A673 (cell line): ENCODE data around the gene TBC1D19.

Experiments
- CTCF ChIP-seq: fragments of 300-800, 200-600 bp; sonication (generic); conservative IDR thresholded peaks from 2 replicates; pipeline ENCODE4 v1.5.1; 2017; ENCODE audit warnings: low read depth, mild to moderate bottlenecking, antibody characterized with exemption, low read length, moderate library complexity, mixed read lengths
- EZH2 ChIP-seq: fragments of 200-600 bp; sonication (generic); IDR thresholded peaks from 2 replicates; pipeline ENCODE4 v1.6.1; 2017; ENCODE audit warnings: borderline replicate concordance, low read depth, mild to moderate bottlenecking, mixed read lengths, antibody characterized with exemption, low read length; ENCODE audit not compliant: poor library complexity, severe bottlenecking

GRCh38 chr4:26732356-26732755 lies 148.5 kb downstream of the TBC1D19 start:
- no peak for TF ChIP-seq CTCF
- TF ChIP-seq EZH2 = no peak
